ENCODE data around the gene ATOSA. TPM values are rescaled to one million over a fixed set of nuclear protein-coding genes. Genes with fewer than 3 reads are reported as not detected.

Gene ATOSA
- total and polyA plus RNA-seq, 2 of the 8 experiments (the other 6 are each of a cell fraction or from before 2014, with no cell fraction given): 4.6 to 7.9 TPM

- H2AK5ac ChIP-seq (ENCODE audit: low read depth, low read length): no peak overlapping the region
- no peaks in the 10 kb centered on the region for H3K27me3 ChIP-seq (replicated peaks in 1 of 4; ENCODE audit: control insufficient read depth in 3 of 4, extremely low read depth in 1 of 4, insufficient read depth in 3 of 4, low read length in 3 of 4)
- H3K27ac ChIP-seq (ENCODE audit: low read depth, low read length): no peak overlapping the region
- H3K14ac ChIP-seq (ENCODE audit: insufficient read length): peak overlapping the region; percentile 23
- H3K79me1 ChIP-seq (ENCODE audit: low read depth, low read length): no peaks in the 10 kb centered on the region
- H2BK15ac ChIP-seq (ENCODE audit: low read length): no peak overlapping the region
- FAIRE-seq: no peak
- H4K8ac ChIP-seq (ENCODE audit: extremely low read depth, insufficient read depth, low read length): no peak overlapping the region
- no peak for DNase-seq (ENCODE audit: low read depth in 1 of 2, low spot score in 2 of 2)
- H3K9me3 ChIP-seq (ENCODE audit: insufficient read depth in 2 of 2, low read depth in 1 of 2, low read length in 1 of 2): no peaks in the 10 kb centered on the region
- H2BK12ac ChIP-seq (ENCODE audit: low read depth, low read length): no peak overlapping the region
- no peak overlapping the region for H3K18ac ChIP-seq (ENCODE audit: extremely low read depth, low read length)
- H2AFZ ChIP-seq (ENCODE audit: low read length): no peak overlapping the region
- no peak overlapping the region for H3K4me3 ChIP-seq (ENCODE audit: extremely low read depth in 1 of 4, insufficient read depth in 2 of 4, low read depth in 3 of 4, low read length in 4 of 4)
- H2BK5ac ChIP-seq (ENCODE audit: low read depth, low read length): no peak overlapping the region
- CTCF ChIA-PET (ENCODE audit: partially characterized antibody): no interaction called here
- no peaks in the 10 kb centered on the region for H3K36me3 ChIP-seq (ENCODE audit: control insufficient read depth in 2 of 4, insufficient read depth in 4 of 4, low read length in 3 of 4)
- no peaks in the 10 kb centered on the region for H3K79me2 ChIP-seq (ENCODE audit: control insufficient read depth in 1 of 2, insufficient read depth in 2 of 2, low read length in 2 of 2)
- no peaks in the 10 kb centered on the region for H3K4me1 ChIP-seq (replicated peaks in 1 of 4; ENCODE audit: control insufficient read depth in 3 of 4, insufficient read depth in 4 of 4, low read length in 3 of 4)
- TF ChIP-seq ATF3 (IDR thresholded peaks at IDR 0.05; ENCODE audit: insufficient read depth, low read depth, low read length) (no peak), CEBPB (IDR thresholded peaks at IDR 0.05; ENCODE audit: low read depth, low read length) (no peak), CBX8 (IDR thresholded peaks at IDR 0.05; ENCODE audit: borderline replicate concordance, low read depth, low read length) (no peak), ASH2L (IDR thresholded peaks at IDR 0.05; ENCODE audit: low read length) (no peak), CHD1 (IDR thresholded peaks at IDR 0.05; ENCODE audit: low read depth, low read length) (no peak), HDAC6 (IDR thresholded peaks at IDR 0.05; ENCODE audit: low read depth, low read length) (no peak), CTBP2 (IDR thresholded peaks at IDR 0.05; ENCODE audit: borderline replicate concordance, insufficient read depth, insufficient read length, low read length) (no peak), SP4 (IDR thresholded peaks at IDR 0.05; ENCODE audit: low read length) (no peak)
- no peak overlapping the region for H3K4ac ChIP-seq (replicated peaks; ENCODE audit: insufficient read length, low read depth, low read length)
- H2BK20ac ChIP-seq (ENCODE audit: low read length): no peak overlapping the region
- H2BK120ac ChIP-seq (replicated peaks; ENCODE audit: low read depth, low read length): no peak overlapping the region
- 96% methylated on average over 3 of the region's 3 CpGs; no CpG with 5 or more reads in 1 of the 2 experiments for WGBS, 2 experiments (ENCODE audit: extremely low coverage in 1 of 2, insufficient coverage in 1 of 2, insufficient read length in 1 of 2, insufficient replicate concordance in 2 of 2, low coverage in 1 of 2, low lambda C conversion rate in 2 of 2, missing lambda C conversion rate in 1 of 2)
- no peak overlapping the region for H3K56ac ChIP-seq (replicated peaks; ENCODE audit: insufficient read length, low read depth, low read length)
- no peak overlapping the region for H3K9ac ChIP-seq (replicated peaks in 1 of 4; ENCODE audit: extremely low read depth in 1 of 4, low read depth in 3 of 4, low read length in 3 of 4)
- POLR2A ChIA-PET (ENCODE audit: partially characterized antibody): no interaction called here
- no peaks in the 10 kb centered on the region for H3K23me2 ChIP-seq (ENCODE audit: low read depth, low read length)
- no peak overlapping the region for H3K4me2 ChIP-seq (ENCODE audit: insufficient read depth in 1 of 2, low read depth in 2 of 2, low read length in 2 of 2)
- no peak overlapping the region for H4K5ac ChIP-seq (ENCODE audit: insufficient read length, low read depth, low read length)
- H4K91ac ChIP-seq (replicated peaks; ENCODE audit: insufficient read length, low read length): no peak overlapping the region
- H4K20me1 ChIP-seq (replicated peaks in 1 of 2; ENCODE audit: control insufficient read depth in 1 of 2, insufficient read depth in 2 of 2, low read length in 2 of 2): no peaks in the 10 kb centered on the region
- H3K23ac ChIP-seq (ENCODE audit: insufficient read length): no peak overlapping the region
Measured at GRCh38 chr15:52699457-52699856, 20.3 kb upstream of the ATOSA start.

All from H1 (cell line).